NCI-H748 treated with DMSO at 0.1 percent for 48 hours (cell line): ENCODE results near the gene TTLL5.

ENCODE experiments used
- DNase-seq: peaks from one replicate; lab custom pipeline; 2025; lab: John Stamatoyannopoulos, UW

The TTLL5 gene

DNA sequence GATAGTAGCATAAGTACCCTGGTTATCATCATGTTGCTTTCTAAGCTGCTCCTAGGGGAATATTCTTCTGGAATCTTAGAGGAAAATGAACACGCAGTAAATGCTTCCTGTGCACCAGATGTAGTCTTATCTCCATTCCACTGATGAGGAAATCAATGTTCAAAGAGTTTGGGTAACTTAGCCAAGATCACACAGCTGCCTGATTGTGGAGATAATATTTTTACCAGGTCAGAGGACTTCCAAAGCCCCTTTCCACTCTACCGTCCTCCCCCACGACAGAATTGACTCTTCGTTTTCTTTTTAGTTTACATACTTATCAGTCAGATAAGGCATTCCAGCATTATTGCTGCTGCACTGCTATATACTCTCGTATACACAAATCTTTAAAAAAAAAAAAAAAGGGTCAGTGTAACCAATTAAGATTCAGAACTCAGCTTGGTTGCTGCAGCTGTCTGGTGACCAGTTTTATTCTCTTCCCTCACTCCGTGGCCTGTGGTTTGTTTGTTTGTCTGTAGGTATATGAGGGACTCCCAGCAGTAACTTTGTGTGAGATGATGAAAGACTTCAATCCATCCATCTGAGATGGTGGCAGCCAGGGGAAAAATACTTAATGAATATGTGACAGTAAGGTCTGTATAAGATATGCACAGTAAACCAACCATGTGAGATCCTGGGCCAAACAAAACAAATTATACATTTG, 210.3 kb downstream of the TTLL5 start:
- DNase-seq, result no peak

DNA sequence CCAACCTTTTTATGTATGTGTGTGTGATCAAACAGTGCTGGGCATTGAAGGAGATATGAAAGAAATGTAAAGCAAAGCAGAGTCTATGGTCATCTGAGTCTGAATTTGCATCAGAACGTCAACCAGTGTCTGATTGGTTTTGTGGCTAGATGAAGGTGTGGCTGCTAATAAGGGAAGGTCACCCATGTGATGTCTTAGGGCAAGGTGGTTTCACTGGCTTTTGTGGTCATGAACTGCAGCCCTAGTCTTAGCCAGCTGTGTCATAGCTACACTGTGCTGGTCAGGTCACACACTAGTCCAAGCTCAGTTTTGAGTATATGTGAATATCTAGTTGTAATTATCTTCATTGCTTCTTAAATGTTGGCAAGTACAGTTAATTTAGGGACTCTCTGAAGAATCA, 214.9 kb downstream of the TTLL5 start:
- no peak for DNase-seq

DNA sequence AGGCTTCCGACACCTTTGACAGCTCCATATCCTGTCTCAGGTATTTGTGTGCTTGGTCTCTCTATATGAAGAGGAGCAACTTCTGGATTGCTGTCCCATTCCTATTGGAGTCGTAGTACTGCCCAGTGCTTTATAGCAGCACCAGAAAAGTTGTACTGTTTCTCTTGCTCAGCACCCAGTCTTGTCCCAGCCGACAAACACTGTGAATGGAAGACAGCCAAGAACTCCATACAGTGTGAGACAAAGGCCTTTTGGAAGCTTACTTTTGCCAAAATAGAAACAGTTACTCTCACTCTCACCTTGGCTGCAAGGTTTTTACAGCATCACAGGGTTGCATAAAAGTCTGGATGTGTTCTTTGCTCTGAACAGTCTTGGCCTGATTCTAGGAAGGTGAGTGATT, 215.5 kb downstream of the TTLL5 start:
- no peak for DNase-seq

DNA sequence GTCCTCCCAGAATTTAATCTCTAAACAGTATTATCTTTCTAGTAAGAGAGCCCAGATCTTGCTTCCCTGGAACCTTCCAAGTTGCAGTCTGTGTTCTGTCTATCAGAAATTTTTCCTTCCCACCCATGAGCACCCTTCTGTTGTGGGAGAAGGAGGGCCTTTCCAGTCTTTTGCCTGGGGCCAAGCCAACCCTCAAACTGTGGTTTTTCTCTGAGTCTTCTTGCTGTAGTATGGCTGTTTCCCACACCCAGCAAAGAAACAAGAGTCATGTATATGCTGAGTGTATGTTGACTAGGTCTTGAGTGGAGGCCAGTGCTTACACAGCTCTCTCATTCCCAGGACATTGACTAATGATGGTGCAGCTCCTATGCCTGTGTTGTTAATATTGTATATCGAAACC, 216.2 kb downstream of the TTLL5 start:
- no peak for DNase-seq

DNA sequence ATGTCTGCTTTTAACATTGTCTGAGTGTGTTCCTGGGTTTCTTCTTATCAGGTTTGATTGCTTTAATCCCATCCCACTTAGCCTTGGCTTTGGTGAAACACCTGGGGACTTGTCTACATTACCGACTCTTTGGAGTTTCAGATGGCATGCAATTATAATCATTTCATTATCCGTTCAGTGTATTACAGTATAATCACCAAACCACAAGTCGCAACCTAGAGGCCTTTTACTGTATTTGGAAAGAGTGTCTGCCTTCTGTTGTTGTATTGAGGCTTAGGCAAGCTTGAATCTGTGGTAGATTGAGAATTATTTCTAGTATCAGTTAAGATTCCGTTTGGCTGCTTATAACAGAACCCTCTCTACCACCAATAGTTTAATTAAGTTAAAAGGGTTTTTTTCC, 216.8 kb downstream of the TTLL5 start:
- DNase-seq, result no peak

DNA sequence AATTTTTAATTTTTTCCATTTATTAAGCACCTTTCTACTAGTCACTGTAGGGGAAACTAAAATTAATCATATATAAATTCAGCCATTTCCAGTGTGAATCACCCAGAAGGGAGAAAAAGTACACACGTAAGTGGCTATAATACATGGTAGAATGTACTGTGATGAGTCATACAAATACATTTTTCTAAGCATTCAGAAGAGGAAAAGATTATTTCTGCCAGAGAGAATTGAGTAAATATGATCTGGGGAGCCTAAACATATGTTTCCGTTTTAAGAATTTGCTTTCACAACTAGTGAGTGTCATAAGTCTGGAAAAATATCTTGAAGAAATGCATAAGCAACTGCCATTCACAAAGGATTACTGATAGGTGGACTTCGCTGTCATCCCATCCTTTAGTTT, 218.0 kb downstream of the TTLL5 start:
- no peak for DNase-seq

DNA sequence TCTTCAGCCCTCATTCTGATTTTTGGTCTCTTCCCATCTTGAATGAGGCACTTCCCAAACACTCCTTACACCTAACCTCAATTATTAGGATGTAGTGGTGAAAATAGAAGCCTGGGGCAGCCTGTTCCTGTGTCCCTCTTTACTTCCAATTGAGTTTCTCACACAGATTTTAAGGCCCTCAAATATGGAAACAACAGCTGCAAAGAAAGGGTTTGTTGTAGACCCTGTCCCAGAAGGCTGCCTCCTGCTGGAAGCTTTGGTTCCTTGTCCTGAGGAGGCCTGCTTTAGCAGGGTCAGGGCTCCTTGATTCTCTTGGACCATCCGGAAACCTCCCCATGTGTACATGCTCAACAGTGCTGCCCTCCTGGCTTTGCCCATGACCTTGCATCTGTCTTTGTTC, 219.5 kb downstream of the TTLL5 start:
- DNase-seq, result no peak

DNA sequence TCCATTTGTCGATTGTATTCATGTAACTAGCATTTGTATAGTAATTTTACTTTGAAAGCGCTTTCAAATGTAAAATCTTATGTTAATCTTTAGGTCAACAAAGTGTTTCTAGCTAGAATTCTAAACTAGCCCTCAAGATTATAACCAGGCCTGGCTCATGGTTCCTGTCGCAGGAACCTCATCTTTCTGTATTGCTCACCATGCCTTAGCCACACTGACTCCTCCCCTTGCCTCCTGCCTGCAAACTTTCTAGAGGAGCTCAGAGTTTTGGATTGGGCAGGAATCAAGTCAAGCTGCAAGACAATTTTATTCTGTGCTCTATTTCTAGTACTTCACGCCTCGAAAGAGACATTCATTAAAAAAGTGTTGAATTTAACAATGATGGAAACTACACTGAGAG, 220.9 kb downstream of the TTLL5 start:
- no peak for DNase-seq

DNA sequence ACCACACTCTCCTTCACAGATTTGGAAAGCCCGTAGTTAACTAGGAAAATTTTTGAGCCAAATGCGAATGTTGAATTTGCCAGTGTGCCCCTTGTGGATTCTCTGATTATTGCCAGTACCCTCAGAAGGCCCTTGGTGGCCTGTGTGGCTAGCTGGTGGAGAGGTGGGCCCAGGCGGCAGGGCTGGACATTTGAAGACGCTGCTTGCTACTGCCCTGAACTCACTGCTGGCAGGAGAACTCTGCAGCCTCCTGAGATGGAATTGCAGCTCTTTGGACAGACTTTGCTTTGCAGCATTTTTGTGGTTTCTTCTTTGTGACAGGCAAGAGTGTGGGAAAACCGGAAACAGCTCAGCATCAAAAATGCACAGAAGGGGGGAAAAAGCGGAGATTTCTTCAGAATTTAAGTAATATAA, 223.2 kb downstream of the TTLL5 start:
- no peak for DNase-seq

DNA sequence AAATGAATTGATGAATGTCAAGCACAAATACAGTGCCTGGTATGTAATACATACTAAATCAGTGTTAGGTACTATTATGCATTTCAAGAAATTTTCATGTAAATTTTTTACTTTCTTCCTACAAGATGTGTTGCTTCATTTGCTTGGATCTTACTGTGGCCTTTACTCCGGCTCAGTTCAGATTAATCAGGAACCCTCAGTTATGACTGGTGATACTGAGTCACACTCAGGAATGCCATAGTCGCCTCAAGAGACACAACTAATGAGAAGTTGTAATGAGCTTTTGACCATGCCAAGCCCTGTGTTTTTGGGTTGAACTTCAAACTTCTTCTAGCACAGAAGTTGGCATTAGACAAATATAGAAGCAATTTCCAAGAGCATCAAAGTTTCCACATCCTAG, 224.8 kb downstream of the TTLL5 start:
- no peak for DNase-seq

DNA sequence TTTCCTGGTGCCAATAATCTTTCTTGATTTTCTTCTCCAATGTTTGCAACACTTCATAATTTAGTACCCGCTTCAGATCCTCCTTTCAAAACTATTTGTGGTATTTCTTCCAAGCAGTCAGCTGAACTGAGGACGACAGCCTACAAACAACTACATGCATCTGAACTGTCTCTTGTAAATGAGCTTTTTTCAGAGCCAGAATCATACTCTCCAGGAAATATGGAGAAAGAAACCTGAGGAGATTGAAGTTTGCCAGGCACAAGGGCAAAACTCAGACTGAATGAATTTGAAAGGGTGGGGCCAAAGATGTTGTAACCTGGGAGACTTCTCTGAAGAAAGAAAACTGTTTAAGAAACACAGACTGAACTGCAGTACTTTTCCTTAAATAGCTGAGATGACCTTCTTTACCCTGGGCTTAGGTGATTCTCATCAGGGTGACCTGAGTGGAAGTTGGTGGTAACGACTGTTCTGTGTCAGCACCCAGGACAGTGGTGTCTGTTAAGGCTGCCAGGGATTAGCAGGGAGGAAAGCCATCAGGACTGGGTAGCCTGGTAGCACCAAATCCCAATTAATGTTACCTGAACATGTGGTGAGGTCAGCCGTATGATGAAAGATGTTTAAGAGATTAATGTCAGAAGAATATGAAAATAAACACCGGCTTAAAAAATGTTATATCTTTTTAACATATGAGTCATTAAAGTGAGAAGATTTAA, 225.7 kb downstream of the TTLL5 start:
- no peak for DNase-seq

DNA sequence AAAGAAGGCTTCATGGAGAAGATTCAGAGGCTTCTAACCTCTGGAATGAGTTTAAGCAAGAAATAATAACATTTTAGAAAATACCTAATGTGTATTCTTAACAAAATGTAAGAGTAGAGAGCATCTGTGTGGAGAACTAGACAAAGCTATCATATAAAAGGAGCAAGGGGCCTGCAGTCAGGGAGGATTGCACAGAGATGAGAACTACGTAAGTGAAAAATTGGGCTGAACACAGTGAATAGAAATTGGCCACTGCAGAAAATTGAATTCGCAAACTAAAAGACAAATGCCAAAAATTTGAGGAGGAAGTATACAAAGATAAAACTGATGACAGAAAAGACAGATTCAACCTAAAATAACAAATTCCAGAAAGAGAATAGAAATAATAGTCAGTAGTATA, 227.9 kb downstream of the TTLL5 start:
- DNase-seq, result no peak

DNA sequence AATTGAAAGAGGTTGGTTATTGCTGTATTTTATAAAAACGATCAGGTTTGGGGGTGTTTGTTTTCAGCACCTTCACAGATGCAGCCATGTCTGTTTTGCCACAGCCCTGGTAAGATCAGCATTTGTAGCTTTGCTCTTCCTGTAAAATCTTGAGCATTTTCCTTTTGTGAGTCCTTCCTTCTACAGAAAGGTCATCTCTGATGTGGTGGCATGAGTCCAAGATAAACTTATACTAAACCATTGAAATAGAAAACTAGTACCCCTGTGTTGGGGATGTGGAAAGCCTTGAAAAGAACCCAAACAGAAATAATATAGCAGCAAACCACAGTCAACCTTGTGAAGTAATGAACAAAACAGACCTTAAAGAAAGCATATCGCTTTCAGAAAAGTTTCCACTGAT, 235.3 kb downstream of the TTLL5 start:
- DNase-seq, result no peak

DNA sequence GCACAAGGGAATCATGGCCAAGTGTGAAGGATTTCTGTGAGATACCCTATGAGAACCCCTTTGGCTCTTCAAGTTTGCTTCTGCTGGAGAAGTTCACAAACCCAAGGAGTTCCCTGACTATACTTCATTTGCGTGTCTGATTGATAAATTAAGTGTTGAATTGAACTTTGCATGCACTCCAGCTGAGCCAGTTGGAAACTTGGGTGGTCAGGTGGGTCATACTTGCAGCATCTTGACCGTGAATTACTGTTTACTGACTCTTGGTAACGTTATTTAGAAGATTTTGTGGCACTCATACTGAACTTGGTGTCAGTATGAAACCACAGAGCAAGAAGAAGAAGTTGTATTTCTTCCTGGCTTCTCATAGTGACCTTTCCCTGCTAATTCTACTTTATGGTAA, 243.3 kb downstream of the TTLL5 start:
- no peak for DNase-seq

DNA sequence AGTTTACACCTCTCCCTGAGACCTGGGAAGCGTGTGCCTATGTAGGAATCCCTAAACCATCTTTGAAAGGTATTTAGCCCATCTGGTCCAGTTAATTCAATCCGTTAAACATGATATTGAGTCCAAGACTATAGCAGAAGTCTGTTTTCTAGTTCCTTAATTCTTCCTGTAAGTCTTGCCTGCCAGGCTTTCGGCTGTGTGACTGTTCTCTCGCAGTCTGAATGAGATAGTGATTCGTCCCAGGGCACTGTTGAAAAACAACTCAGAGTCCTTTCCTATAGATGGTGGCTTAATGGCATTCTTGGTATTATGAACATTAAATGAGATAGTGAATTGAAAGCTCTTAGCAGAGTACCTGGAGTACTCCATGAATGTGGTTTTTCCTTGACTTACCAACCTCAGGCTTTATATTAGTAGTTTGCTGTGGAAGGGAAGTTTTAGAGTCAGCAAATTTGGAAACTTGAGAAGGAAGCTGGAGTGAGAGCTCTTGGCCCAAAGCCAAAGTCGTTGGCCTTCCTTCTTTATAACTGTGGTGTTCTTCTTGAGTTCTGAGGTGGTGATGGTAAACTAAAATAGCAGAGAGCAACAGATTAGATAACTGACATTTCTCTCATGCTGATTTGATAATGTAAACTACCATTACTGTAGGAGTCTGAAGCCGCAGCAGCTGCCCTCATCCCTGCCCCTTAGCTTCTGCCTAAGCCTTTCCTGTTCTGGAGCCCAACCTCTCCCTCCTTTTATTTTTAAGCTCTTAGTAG, 244.3 kb downstream of the TTLL5 start:
- no peak for DNase-seq

DNA sequence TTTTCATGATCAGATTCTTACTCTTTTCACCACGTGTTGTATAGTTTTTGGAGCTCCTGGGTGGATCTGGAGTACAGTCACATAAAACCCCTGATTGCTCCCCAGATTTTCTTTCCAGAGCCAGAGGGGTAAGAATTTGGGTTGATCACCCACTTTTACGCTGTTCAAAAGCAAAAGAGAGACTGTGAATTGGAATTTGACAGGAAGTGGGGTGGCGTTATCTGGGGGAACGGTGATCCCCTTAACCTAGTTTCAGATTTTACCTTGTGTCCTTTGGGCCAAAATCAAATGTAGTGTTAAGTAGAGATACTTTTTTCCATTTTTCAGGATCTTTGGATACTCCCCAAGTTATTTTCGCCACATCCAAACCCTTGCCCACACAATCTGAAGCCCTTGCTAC, 245.2 kb downstream of the TTLL5 start:
- DNase-seq, result no peak

DNA sequence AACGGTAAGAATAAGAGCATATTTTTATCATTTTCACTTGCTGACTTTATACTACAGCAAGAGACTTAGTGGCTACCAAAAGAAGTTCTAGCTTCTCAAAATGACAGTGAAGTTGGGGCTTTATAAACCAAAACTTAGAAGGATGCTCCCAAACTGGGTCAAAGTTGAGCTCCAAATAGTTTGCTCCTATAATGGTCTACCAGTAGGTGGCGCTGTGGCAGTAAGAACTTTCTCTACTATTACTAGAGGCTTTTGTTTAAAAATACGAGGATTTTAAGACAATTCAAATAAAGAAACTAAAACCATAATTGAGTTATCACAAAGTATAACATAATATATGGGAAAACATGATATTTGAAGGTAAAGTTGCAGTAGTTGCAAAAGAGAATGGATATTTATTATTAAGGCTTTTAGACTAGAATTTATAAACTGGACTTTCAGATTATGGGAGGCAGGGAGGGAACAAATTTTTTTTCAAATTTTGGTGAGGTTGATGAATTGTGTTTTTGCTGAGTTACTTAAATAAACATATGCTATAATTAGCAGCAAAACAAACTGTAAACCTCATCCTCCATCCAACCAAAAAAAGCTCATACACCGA, 245.7 kb downstream of the TTLL5 start:
- peak; percentile 47 for DNase-seq

DNA sequence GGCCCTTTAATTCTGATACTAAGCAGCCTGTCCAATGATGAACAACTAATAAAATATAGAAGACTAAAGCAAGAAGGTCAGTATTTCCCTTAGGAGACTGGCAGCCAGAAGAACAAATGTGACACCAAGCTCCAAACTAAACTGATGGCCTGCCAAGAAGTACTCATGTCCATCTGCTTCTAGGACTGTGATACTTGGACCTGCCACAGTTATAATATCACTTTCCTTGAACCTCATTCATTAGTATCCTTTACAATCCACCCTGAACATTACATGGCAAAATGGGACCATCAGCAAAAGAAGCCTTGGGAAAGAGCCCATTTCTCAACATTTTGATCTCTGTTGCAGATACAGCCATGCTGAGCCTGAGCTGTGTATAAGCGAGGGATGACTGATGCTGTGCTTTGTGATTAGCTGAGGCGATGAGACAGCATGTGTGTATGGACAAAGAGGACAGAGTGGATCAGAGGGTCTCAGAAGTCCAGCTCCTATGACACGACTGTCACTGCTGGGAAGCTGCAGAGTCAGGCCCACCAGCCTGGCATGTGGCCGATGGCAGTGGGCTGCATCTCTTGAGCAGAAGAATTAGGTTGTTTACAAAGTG, 246.8 kb downstream of the TTLL5 start:
- DNase-seq, result no peak

DNA sequence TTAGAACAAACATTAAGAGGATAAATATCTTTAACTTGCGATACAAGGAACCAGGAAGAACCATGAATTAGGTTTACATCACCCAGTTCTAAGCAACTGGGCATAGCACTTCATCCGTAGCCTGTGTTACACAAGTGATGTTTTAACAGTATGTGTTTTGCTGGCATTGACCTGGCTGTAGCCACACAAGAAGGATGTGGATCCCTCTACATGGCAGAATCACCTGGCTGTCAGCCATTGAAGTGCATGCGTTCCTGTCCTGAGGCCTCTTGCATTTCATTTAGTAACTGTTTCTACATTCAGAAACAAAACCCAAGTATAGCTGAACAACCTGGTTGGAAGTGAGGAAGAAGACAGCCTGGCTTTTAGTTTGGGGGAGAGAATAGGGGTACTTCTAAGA, 248.6 kb downstream of the TTLL5 start:
- no peak for DNase-seq

DNA sequence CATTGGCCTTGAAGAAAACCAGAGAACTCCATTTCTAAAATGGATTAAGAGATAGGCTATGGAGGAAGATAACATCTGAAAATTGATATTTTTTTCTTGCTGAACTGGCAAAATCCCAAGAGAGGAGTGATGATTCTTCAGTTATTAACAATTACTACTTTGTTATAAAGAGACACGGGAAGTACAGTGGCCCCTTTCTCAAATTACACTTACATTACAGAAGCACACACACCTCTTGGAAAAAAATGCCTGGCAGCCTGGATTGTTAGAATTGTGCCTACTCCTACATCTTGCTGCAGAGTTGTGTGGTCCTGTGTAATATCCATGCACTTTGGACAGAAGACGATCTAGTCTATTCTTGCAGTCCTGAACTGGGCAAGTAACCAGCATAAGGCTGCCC, 249.0 kb downstream of the TTLL5 start:
- DNase-seq, result no peak

DNA sequence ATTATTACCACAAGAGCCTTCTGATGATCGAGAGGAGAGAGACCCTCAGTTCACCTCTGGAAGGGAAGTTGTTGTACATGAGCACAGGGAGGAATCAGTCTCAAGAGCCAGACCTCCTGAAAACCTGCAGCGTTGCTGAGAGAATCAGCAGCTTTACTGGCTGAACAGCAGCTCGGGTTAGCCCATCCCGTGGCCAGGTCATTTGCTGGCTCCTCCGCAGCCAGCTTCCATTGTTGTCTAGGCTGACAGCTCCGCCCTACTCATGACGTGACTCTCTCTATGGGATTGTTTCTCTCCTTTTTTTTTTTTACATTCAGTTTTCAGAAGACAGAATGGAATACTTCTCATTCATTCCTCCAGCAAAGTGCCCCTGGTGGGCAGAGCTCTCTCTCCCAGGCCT, 250.8 kb downstream of the TTLL5 start:
- no peak for DNase-seq

DNA sequence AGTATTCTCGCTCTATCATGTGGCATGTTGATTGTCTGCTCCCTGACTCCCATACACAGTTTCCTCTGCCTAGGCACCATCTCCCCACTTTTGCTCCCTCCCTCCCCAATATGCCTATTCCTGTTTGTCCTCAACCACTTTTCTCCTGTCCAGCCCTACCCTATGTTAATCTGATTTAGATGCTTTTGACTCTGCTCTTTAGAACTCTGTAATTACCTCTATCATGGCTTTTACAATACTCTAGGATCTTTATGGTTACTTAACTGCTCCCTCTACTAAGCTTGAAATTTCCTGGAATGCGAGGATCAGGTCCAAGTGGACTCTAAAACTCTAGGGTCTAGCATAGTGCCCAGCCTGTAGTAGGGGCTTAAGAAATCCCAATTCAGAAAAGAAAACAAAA, 252.1 kb downstream of the TTLL5 start:
- DNase-seq, result no peak
